Ovary (tissue), 3 donors: ENCODE measurements around the gene SPATA31E1.

Source experiments
- EP300 ChIP-seq: sonication (generic); formaldehyde crosslinking; IDR thresholded peaks from one replicate; pipeline ENCODE4 v1.6.1; 2017; ENCODE audit warnings: antibody characterized with exemption
- POLR2A ChIP-seq: fragments of 450-650 bp; IDR thresholded peaks from one replicate; pipeline ENCODE4 v1.6.1; 2017; ENCODE audit warnings: antibody characterized with exemption, mild to moderate bottlenecking, moderate library complexity
- TF ChIP-seq, protein P1 (sequence below), 3 donors: fragments of 450-650 bp in 2 of 3; fragments of 200-600 bp in 1 of 3; IDR thresholded peaks; one replicate each; pipeline versions ENCODE4 v1.5.1 to v1.8.0; 2016 to 2022; ENCODE audit warnings: antibody characterized with exemption in 3 of 3, mild to moderate bottlenecking in 1 of 3
- donor health status: DM: no; HTN: no; CAD: no.

DNA sequence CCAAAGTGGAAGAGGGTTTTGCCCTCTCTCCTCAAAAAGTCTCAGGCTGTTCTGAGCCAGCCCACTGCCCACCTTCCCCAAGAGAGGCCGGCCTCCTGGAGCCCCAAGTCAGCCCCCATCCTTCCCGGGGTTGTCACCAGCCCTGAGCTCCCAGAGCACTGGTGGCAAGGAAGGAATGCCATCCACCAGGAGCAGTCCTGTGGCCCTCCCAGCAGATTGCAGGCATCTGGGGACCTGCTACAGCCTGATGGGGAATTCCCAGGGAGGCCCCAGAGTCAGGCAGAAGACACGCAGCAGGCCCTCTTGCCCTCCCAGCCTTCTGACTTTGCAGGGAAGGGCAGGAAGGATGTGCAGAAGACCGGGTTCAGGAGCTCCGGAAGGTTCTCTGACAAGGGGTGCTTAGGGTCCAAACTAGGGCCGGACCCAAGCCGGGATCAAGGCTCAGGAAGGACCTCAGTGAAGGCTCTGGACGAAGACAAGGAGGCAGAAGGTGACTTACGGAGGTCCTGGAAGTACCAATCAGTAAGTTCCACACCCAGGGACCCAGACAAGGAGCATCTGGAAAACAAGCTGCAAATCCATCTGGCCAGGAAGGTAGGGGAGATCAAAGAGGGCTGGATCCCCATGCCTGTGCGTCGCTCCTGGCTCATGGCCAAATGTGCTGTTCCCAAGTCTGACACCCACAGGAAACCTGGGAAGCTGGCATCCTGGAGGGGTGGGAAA lies 3.7 kb downstream of the SPATA31E1 start:
- TF ChIP-seq, protein P1, sequence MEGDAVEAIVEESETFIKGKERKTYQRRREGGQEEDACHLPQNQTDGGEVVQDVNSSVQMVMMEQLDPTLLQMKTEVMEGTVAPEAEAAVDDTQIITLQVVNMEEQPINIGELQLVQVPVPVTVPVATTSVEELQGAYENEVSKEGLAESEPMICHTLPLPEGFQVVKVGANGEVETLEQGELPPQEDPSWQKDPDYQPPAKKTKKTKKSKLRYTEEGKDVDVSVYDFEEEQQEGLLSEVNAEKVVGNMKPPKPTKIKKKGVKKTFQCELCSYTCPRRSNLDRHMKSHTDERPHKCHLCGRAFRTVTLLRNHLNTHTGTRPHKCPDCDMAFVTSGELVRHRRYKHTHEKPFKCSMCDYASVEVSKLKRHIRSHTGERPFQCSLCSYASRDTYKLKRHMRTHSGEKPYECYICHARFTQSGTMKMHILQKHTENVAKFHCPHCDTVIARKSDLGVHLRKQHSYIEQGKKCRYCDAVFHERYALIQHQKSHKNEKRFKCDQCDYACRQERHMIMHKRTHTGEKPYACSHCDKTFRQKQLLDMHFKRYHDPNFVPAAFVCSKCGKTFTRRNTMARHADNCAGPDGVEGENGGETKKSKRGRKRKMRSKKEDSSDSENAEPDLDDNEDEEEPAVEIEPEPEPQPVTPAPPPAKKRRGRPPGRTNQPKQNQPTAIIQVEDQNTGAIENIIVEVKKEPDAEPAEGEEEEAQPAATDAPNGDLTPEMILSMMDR (IDR thresholded peaks at IDR 0.05) = no peak
- TF ChIP-seq POLR2A = no peak
- no peak for TF ChIP-seq EP300
